HepG2 (cell line): ENCODE measurements around the gene CPLANE2. TPM values are rescaled to one million over a fixed set of nuclear protein-coding genes. Genes with fewer than 3 reads are reported as not detected.

Experiments used
- ADNP ChIP-seq: sonication (generic); formaldehyde crosslinking; IDR thresholded peaks from 2 replicates; pipeline ENCODE4 v1.4.0; 2020; ENCODE audit warnings: missing genetic modification reagents
- BCL6 ChIP-seq: IDR thresholded peaks from 2 replicates; pipeline ENCODE4 v1.6.1; 2016; ENCODE audit warnings: missing genetic modification reagents, missing compliant biosample characterization
- FOXC1 ChIP-seq: sonication (generic); formaldehyde crosslinking; IDR thresholded peaks from 2 replicates; pipeline ENCODE4 v1.8.0; 2022; ENCODE audit warnings: mild to moderate bottlenecking, missing genetic modification reagents, borderline replicate concordance
- KAT2B ChIP-seq: fragments of 150-350 bp; IDR thresholded peaks from 2 replicates; pipeline ENCODE4 v1.6.1; 2014; ENCODE audit warnings: low read depth, low read length, borderline replicate concordance
- KLF6 ChIP-seq: IDR thresholded peaks from 2 replicates; pipeline ENCODE4 v1.8.0; 2016; ENCODE audit warnings: missing biosample characterization, missing genetic modification reagents
- NCOA1 ChIP-seq: sonication (generic); formaldehyde crosslinking; IDR thresholded peaks from 2 replicates; pipeline ENCODE4 v1.9.0; 2021; ENCODE audit warnings: missing genetic modification reagents
- NCOR1 ChIP-seq: fragments of 200-600 bp; sonication (generic); IDR thresholded peaks from 2 replicates; pipeline ENCODE4 v1.7.0; 2017; ENCODE audit warnings: antibody characterized with exemption, low read length, borderline replicate concordance
- PAWR ChIP-seq: sonication (generic); formaldehyde crosslinking; IDR thresholded peaks from 2 replicates; pipeline ENCODE4 v1.4.0; 2020; ENCODE audit warnings: missing genetic modification reagents, mild to moderate bottlenecking, borderline replicate concordance
- RAD21 ChIP-seq: fragments of 450-650 bp; formaldehyde crosslinking; IDR thresholded peaks from 2 replicates; pipeline ENCODE4 v1.5.0; 2020; ENCODE audit warnings: mild to moderate bottlenecking
- RFX5 ChIP-seq: IDR thresholded peaks from 2 replicates; pipeline ENCODE4 v1.6.1; 2011; ENCODE audit warnings: low read depth, low read length, improper control_type of control experiment
- SRY ChIP-seq: sonication (generic); formaldehyde crosslinking; IDR thresholded peaks from 2 replicates; pipeline ENCODE4 v1.8.0; 2022; ENCODE audit warnings: mild to moderate bottlenecking, missing genetic modification reagents
- U2AF2 ChIP-seq: fragments of 200-400 bp; formaldehyde crosslinking; IDR thresholded peaks from 2 replicates; pipeline ENCODE4 v1.6.1; 2017; ENCODE audit warnings: low read depth, mild to moderate bottlenecking, low read length
- WIZ ChIP-seq: sonication (generic); formaldehyde crosslinking; IDR thresholded peaks from 2 replicates; pipeline ENCODE4 v1.5.1; 2020; ENCODE audit warnings: mild to moderate bottlenecking, missing genetic modification reagents
- ZNF674 ChIP-seq: sonication (generic); formaldehyde crosslinking; IDR thresholded peaks from 2 replicates; pipeline ENCODE4 v1.5.0; 2020; ENCODE audit warnings: low read depth, mild to moderate bottlenecking, missing genetic modification reagents
- ZZZ3 ChIP-seq: sonication (generic); formaldehyde crosslinking; IDR thresholded peaks from 2 replicates; pipeline ENCODE4 v1.4.0; 2020; ENCODE audit warnings: missing genetic modification reagents, mild to moderate bottlenecking, borderline replicate concordance
- polyA plus RNA-seq, 8 experiments: library from polyadenylated mRNA; depleted of rRNA in 3 of 8; stranded (reverse) in 7 of 8; unstranded in 1 of 8; fragments of >200 nt; fragmentation: Illumina TruSeq in 4 of 8; extraction: Trizol in 4 of 8; gene quantifications; 2 replicates each; pipeline versions ENCODE4 v1.2.1 to v1.2.3, GENCODE V29; 2011 to 2016; ENCODE audit warnings: low read depth in 4 of 8, missing spikeins in 1 of 8, mixed read lengths in 1 of 8; ENCODE audit not compliant: insufficient read depth in 1 of 8
- total RNA-seq, 5 experiments: library from RNA; depleted of rRNA; stranded (reverse); fragments of >200 nt; fragmentation: Illumina TruSeq; extraction: Trizol; gene quantifications; 2 replicates each; pipeline ENCODE4 v1.2.3, GENCODE V29; 2016; ENCODE audit warnings: low read depth in 1 of 5
- TF ChIP-seq, protein P1 (sequence below): sonication (generic); formaldehyde crosslinking; IDR thresholded peaks from 2 replicates; pipeline ENCODE4 v1.8.1; 2023; ENCODE audit warnings: mild to moderate bottlenecking, inconsistent platforms, moderate library complexity, missing genetic modification reagents, borderline replicate concordance
- TF ChIP-seq, protein P2 (sequence below): sonication (generic); formaldehyde crosslinking; IDR thresholded peaks from 2 replicates; pipeline ENCODE4 v1.9.0; 2021; ENCODE audit warnings: missing genetic modification reagents, borderline replicate concordance
- TF ChIP-seq, protein P3 (sequence below): sonication (generic); formaldehyde crosslinking; IDR thresholded peaks from 2 replicates; pipeline ENCODE4 v1.9.0; 2021; ENCODE audit warnings: missing genetic modification reagents, mild to moderate bottlenecking, borderline replicate concordance
- TF ChIP-seq, protein P4 (sequence below): sonication (generic); formaldehyde crosslinking; IDR thresholded peaks from 2 replicates; pipeline ENCODE4 v1.5.1; 2020; ENCODE audit warnings: mild to moderate bottlenecking, moderate library complexity, missing genetic modification reagents
- TF ChIP-seq, protein P5 (sequence below): IDR thresholded peaks from 2 replicates; pipeline ENCODE4 v1.6.1; 2016; ENCODE audit warnings: missing compliant biosample characterization, missing genetic modification reagents, borderline replicate concordance

Gene CPLANE2
- total and polyA plus RNA-seq, 2 of the 13 experiments (the other 11 are each of a cell fraction or from before 2014, with no cell fraction given): 0.29 to 1.6 TPM

DNA sequence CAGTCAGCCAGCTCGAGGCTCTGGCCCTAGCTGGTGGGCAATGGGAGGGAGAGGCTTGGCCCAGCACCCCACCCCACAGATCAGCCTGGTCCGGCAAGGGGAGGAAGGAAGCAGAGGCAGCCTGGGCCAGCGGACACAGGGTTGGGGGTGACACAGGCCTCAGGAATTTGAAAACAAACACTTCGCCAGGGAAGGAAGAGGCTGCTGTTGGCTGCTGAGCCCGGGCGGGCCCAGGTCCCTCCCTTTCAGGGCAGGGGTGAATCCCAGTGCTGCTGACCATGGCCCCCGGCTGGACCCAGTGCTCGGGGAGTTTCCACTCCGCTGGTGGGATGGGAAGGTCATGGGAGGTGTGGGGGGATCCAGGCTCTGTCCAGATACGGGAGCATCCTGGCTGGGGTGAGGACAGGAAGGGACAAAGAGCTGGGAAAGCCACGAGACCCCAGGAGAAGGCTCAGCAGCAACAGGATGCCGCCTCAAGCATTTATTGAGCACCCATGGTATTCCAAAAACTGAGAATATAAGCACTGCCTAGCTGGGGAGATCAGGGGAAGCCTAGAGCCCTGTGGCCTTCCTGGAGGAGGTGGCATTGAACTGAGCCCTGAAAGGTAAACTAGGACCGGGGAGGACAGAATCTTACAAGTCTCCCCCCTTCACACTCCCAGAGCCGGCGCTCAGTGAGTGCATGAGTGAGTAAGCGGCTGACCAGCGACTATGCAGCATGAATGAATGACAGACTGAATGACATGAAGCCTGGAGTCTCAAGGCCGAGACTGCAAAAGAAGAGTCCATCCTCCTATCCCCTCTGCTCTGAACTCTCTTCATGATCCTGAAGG is 54.9 kb downstream of the CPLANE2 start (continued):
- TF ChIP-seq, protein P1, sequence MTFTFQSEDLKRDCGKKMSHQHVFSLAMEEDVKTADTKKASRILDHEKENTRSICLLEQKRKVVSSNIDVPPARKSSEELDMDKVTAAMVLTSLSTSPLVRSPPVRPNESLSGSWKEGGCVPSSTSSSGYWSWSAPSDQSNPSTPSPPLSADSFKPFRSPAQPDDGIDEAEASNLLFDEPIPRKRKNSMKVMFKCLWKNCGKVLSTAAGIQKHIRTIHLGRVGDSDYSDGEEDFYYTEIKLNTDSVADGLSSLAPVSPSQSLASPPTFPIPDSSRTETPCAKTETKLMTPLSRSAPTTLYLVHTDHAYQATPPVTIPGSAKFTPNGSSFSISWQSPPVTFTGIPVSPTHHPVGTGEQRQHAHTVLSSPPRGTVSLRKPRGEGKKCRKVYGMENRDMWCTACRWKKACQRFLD (CRISPR knock-in tag): no peak
- TF ChIP-seq, protein P2, sequence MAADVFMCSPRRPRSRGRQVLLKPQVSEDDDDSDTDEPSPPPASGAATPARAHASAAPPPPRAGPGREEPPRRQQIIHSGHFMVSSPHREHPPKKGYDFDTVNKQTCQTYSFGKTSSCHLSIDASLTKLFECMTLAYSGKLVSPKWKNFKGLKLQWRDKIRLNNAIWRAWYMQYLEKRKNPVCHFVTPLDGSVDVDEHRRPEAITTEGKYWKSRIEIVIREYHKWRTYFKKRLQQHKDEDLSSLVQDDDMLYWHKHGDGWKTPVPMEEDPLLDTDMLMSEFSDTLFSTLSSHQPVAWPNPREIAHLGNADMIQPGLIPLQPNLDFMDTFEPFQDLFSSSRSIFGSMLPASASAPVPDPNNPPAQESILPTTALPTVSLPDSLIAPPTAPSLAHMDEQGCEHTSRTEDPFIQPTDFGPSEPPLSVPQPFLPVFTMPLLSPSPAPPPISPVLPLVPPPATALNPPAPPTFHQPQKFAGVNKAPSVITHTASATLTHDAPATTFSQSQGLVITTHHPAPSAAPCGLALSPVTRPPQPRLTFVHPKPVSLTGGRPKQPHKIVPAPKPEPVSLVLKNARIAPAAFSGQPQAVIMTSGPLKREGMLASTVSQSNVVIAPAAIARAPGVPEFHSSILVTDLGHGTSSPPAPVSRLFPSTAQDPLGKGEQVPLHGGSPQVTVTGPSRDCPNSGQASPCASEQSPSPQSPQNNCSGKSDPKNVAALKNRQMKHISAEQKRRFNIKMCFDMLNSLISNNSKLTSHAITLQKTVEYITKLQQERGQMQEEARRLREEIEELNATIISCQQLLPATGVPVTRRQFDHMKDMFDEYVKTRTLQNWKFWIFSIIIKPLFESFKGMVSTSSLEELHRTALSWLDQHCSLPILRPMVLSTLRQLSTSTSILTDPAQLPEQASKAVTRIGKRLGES (CRISPR knock-in tag): no peak
- TF ChIP-seq PAWR (CRISPR knock-in tag): no peak
- no peak for TF ChIP-seq KLF6 (CRISPR knock-in tag)
- no peak for TF ChIP-seq KAT2B
- TF ChIP-seq NCOA1: no peak
- TF ChIP-seq U2AF2: no peak
- no peak for TF ChIP-seq WIZ (CRISPR knock-in tag)
- TF ChIP-seq ADNP (CRISPR knock-in tag): no peak
- TF ChIP-seq NCOR1: no peak
- TF ChIP-seq, protein P3, sequence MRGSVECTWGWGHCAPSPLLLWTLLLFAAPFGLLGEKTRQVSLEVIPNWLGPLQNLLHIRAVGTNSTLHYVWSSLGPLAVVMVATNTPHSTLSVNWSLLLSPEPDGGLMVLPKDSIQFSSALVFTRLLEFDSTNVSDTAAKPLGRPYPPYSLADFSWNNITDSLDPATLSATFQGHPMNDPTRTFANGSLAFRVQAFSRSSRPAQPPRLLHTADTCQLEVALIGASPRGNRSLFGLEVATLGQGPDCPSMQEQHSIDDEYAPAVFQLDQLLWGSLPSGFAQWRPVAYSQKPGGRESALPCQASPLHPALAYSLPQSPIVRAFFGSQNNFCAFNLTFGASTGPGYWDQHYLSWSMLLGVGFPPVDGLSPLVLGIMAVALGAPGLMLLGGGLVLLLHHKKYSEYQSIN (CRISPR knock-in tag): no peak
- TF ChIP-seq RAD21: no peak
- TF ChIP-seq FOXC1: no peak
- no peak for TF ChIP-seq ZNF674 (CRISPR knock-in tag)
- TF ChIP-seq, protein P4, sequence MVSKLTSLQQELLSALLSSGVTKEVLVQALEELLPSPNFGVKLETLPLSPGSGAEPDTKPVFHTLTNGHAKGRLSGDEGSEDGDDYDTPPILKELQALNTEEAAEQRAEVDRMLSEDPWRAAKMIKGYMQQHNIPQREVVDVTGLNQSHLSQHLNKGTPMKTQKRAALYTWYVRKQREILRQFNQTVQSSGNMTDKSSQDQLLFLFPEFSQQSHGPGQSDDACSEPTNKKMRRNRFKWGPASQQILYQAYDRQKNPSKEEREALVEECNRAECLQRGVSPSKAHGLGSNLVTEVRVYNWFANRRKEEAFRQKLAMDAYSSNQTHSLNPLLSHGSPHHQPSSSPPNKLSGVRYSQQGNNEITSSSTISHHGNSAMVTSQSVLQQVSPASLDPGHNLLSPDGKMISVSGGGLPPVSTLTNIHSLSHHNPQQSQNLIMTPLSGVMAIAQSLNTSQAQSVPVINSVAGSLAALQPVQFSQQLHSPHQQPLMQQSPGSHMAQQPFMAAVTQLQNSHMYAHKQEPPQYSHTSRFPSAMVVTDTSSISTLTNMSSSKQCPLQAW (CRISPR knock-in tag): no peak
- TF ChIP-seq BCL6 (CRISPR knock-in tag): no peak
- TF ChIP-seq ZZZ3 (CRISPR knock-in tag): no peak
- TF ChIP-seq, protein P5, sequence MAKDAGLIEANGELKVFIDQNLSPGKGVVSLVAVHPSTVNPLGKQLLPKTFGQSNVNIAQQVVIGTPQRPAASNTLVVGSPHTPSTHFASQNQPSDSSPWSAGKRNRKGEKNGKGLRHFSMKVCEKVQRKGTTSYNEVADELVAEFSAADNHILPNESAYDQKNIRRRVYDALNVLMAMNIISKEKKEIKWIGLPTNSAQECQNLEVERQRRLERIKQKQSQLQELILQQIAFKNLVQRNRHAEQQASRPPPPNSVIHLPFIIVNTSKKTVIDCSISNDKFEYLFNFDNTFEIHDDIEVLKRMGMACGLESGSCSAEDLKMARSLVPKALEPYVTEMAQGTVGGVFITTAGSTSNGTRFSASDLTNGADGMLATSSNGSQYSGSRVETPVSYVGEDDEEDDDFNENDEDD (CRISPR knock-in tag): no peak
- TF ChIP-seq RFX5: no peak
- no peak for TF ChIP-seq SRY
